Fibroblast of lung (primary cell): ENCODE measurements around the gene MOCOS. TPM values are rescaled to one million over a fixed set of nuclear protein-coding genes. Genes with fewer than 3 reads are reported as not detected.

Experiments
- DNase-seq, 2 donors: peaks; one replicate each; pipeline versions ENCODE4 v3.0.0 to v3.0.0-alpha.2; 2010; ENCODE audit warnings: low read depth in 2 of 2
- H2AFZ ChIP-seq: 2 replicates; pipeline ENCODE4 v1.5.1; 2012; ENCODE audit warnings: low read length, control low read depth, inconsistent platforms
- H3K27ac ChIP-seq: 2 replicates; pipeline ENCODE4 v1.5.1; 2011; ENCODE audit warnings: low read length, control low read depth; ENCODE audit not compliant: insufficient read depth
- H3K27me3 ChIP-seq: 2 replicates; pipeline ENCODE4 v1.5.1; 2011; ENCODE audit warnings: mild to moderate bottlenecking, low read length; ENCODE audit not compliant: control insufficient read depth, insufficient read depth
- H3K36me3 ChIP-seq: 2 replicates; pipeline ENCODE4 v1.5.1; 2011; ENCODE audit warnings: low read length; ENCODE audit not compliant: control insufficient read depth, insufficient read depth
- H3K4me1 ChIP-seq: 2 replicates; pipeline ENCODE4 v1.5.1; 2011; ENCODE audit warnings: low read length; ENCODE audit not compliant: control insufficient read depth, insufficient read depth; ENCODE audit errors: extremely low read depth
- H3K4me2 ChIP-seq: 2 replicates; pipeline ENCODE4 v1.5.1; 2011; ENCODE audit warnings: low read length, control low read depth; ENCODE audit not compliant: insufficient read depth; ENCODE audit errors: extremely low read depth
- H3K4me3 ChIP-seq, 4 experiments: fragments of 200-600 bp in 1 of 4; sonication (generic) in 1 of 4; replicated peaks in 1 of 4; 2 replicates each; pipeline ENCODE4 v1.5.1; 2011 to 2016; ENCODE audit warnings: low read length in 4 of 4, low read depth in 3 of 4, mild to moderate bottlenecking in 3 of 4, control low read depth in 2 of 4, inconsistent platforms in 1 of 4, mixed read lengths in 1 of 4; ENCODE audit not compliant: insufficient read depth in 1 of 4; ENCODE audit errors: control extremely low read depth in 1 of 4
- H3K79me2 ChIP-seq: 2 replicates; pipeline ENCODE4 v1.5.1; 2012; ENCODE audit warnings: mild to moderate bottlenecking, low read length, inconsistent platforms; ENCODE audit not compliant: control insufficient read depth, insufficient read depth
- H3K9ac ChIP-seq: 2 replicates; pipeline ENCODE4 v1.5.1; 2011; ENCODE audit warnings: mild to moderate bottlenecking, low read length, control low read depth; ENCODE audit not compliant: insufficient read depth
- H3K9me3 ChIP-seq: 2 replicates; pipeline ENCODE4 v1.5.1; 2012; ENCODE audit warnings: low read depth, low read length; ENCODE audit not compliant: control insufficient read depth, insufficient read depth
- H4K20me1 ChIP-seq: 2 replicates; pipeline ENCODE4 v1.5.1; 2011; ENCODE audit warnings: low read length; ENCODE audit not compliant: control insufficient read depth, insufficient read depth; ENCODE audit errors: extremely low read depth
- CTCF ChIP-seq, 2 donors: IDR thresholded peaks in 1 of 2; conservative IDR thresholded peaks in 1 of 2; 1 replicate in 1 of 2; 2 replicates in 1 of 2; pipeline ENCODE4 v1.5.1; 2011 to 2012; ENCODE audit warnings: low read length in 2 of 2, control low read depth in 1 of 2, inconsistent platforms in 1 of 2, low read depth in 1 of 2, mild to moderate bottlenecking in 1 of 2
- EZH2 ChIP-seq: IDR thresholded peaks from 2 replicates; pipeline ENCODE4 v1.5.1; 2012; ENCODE audit warnings: low read length, control low read depth, mild to moderate bottlenecking; ENCODE audit errors: missing control alignments
- polyA plus RNA-seq, 2 donors: library from polyadenylated mRNA; depleted of rRNA in 1 of 2; stranded (reverse) in 1 of 2; unstranded in 1 of 2; fragments of >200 nt; gene quantifications; 2 replicates each; pipeline ENCODE4 v1.2.1, GENCODE V29; 2011 to 2012; ENCODE audit warnings: missing spikeins in 1 of 2
- total RNA-seq: library from RNA; depleted of rRNA; stranded (reverse); fragments of >200 nt; gene quantifications from 2 replicates; pipeline ENCODE4 v1.2.1, GENCODE V29; 2014

MOCOS gene
- total and polyA plus RNA-seq, 2 donors (not counting 1 experiment from before 2014, with no cell fraction given): 2.0 to 13.9 TPM

DNA sequence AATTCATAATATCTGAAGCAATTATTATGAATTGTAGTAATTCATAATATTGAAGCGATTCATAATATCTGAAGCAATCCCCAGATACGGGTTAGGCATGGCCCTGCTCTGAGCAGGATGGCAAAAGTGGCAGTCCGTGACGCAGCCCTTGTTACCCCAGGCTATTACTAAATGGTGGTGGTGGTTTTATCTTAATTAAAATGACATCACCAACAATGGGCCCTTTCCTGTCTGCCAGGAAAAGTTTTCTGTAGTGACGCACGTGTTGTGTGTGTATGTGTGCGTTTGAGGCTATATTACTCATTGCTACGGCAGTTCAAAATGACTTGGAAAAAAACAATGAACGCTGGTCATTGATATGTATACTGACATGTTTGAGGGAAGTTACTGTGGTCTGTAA is 10.6 kb upstream of the MOCOS start:
- H3K36me3 ChIP-seq: peaks cover 2% of the 10 kb centered on the region
- no peak overlapping the region for H3K9ac ChIP-seq
- H2AFZ ChIP-seq: no peak overlapping the region

DNA sequence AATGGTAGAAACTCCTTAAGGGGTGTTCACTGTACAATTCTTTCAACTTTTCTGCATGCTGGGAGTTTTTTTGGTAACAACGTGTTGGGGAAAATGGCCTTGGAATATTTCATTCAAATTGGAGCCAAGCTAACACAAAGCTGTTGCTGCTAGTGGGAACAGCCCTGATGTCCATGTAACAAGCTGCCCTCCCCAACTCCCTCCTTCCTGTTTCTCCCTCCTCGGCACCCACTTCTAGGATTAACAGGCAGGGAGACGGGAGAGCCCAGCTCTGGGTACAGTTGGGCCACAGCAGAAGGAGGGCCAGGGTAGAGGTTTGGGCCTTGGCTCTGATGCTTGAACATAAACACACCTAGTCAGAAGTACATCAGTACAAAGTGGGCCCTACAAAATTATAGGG is 9.4 kb upstream of the MOCOS start:
- no peak overlapping the region for H3K4me3 ChIP-seq
- peaks cover 2% of the 10 kb centered on the region for H3K36me3 ChIP-seq
- H4K20me1 ChIP-seq: no peaks in the 10 kb centered on the region
- H2AFZ ChIP-seq: no peak overlapping the region
- H3K9ac ChIP-seq: no peak overlapping the region
- no peaks in the 10 kb centered on the region for H3K79me2 ChIP-seq
- no peak overlapping the region for H3K4me2 ChIP-seq
- no peaks in the 10 kb centered on the region for H3K9me3 ChIP-seq
- H3K4me1 ChIP-seq: peaks cover 7% of the 10 kb centered on the region
- DNase-seq: no peak
- TF ChIP-seq EZH2: no peak
- no peak for TF ChIP-seq CTCF (conservative IDR thresholded peaks at IDR 0.05 in 1 of 2, IDR thresholded peaks at IDR 0.05 in 1 of 2; ENCODE audit: low read depth in 1 of 2, low read length in 2 of 2)
- no peak overlapping the region for H3K27ac ChIP-seq
- H3K27me3 ChIP-seq: no peaks in the 10 kb centered on the region

More for the DNA sequence above, 10.6 kb upstream of the MOCOS start:
- no peaks in the 10 kb centered on the region for H4K20me1 ChIP-seq
- no peaks in the 10 kb centered on the region for H3K9me3 ChIP-seq
- H3K27ac ChIP-seq: no peak overlapping the region
- TF ChIP-seq EZH2: no peak
- TF ChIP-seq CTCF (conservative IDR thresholded peaks at IDR 0.05 in 1 of 2, IDR thresholded peaks at IDR 0.05 in 1 of 2; ENCODE audit: low read depth in 1 of 2, low read length in 2 of 2): no peak
- H3K79me2 ChIP-seq: no peaks in the 10 kb centered on the region
- H3K4me1 ChIP-seq: peaks cover 7% of the 10 kb centered on the region
- H3K27me3 ChIP-seq: no peaks in the 10 kb centered on the region
- no peak overlapping the region for H3K4me3 ChIP-seq
- DNase-seq: peak; percentile 34 to 95
- no peak overlapping the region for H3K4me2 ChIP-seq

GRCh38 chr18:36179562-36180355 is 7.5 kb upstream of the MOCOS start:
- Histone ChIP-seq H3K4me3 (no peak overlapping the region), H3K4me2 (peak overlapping the region; percentile 25), H4K20me1 (no peaks in the 10 kb centered on the region), H3K27ac (peak overlapping the region; percentile 22), H3K4me1 (peaks cover 7% of the 10 kb centered on the region), H3K36me3 (peaks cover 2% of the 10 kb centered on the region), H3K9me3 (no peaks in the 10 kb centered on the region), H3K27me3 (no peaks in the 10 kb centered on the region), H3K9ac (no peak overlapping the region), H2AFZ (no peak overlapping the region), H3K79me2 (no peaks in the 10 kb centered on the region)
- TF ChIP-seq CTCF (conservative IDR thresholded peaks at IDR 0.05 in 1 of 2, IDR thresholded peaks at IDR 0.05 in 1 of 2; ENCODE audit: low read depth in 1 of 2, low read length in 2 of 2): no peak
- TF ChIP-seq EZH2: no peak
- DNase-seq: peak; percentile 84 to 93
